ENCODE measurements around the gene MYO7B. TPM values are rescaled to one million over a fixed set of nuclear protein-coding genes. Genes with fewer than 3 reads are reported as not detected.

MYO7B gene
- total RNA-seq, 1 experiment from 2014 or later, result 0.05 TPM

DNA sequence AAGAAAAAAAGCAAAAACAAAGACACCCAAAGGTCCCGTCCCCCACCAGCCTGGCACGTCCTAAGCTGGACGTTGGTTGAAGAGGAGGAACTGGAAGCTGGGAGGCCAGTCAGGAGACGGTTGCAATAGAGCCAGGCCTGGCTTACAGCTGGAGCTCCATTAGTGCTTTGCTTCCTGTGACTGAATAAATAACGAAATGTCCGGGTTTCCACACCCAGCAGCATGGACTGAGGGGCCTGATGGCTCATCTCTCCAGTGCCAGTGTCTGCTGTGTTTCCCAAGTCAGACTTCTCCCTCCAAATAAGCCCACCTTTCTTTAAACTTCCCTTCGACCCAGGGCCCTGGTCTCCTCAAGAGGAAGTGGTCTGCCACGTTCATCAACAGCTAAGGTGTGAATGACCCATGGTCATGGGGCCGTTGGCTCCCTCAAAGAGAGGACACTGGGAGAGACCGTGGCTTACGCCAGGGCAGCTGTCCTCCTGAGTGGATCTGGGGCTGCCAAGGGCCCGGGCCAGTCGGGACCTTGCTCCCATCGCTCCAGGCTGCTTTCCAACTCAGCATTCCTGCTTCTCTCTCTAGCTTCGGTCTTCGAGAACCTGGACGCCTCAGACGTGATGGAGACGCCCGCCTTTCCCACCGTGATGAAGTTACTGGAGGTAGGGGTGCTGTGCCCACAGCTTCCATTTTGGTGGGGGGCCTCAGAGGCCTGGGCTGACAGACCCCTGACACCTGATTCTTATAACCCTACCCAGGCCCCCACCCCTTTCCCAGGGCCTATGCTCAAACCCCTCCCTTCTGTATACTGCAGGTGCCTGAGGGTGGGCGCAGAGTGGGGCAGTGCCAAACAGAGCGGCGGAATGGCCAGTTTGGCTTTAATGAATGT is 44.9 kb downstream of the MYO7B start:
- Mint-ChIP-seq H3K27ac (ENCODE audit: unreplicated experiment) (no peak overlapping the region), H3K27me3 (ENCODE audit: unreplicated experiment) (peaks cover 63% of the 10 kb centered on the region), H3K36me3 (ENCODE audit: insufficient read depth, unreplicated experiment) (no peaks in the 10 kb centered on the region), H3K4me3 (ENCODE audit: low read depth, unreplicated experiment) (no peak overlapping the region), H3K9me3 (ENCODE audit: low read depth, unreplicated experiment) (no peaks in the 10 kb centered on the region), H3K4me1 (ENCODE audit: low read depth, unreplicated experiment) (no peaks in the 10 kb centered on the region)
- CTCF ChIA-PET, result no interaction called here
- intact Hi-C loops (cut with micrococcal nuclease; ENCODE audit: unreplicated experiment), result no loop called here
- TF ChIP-seq, protein P1, sequence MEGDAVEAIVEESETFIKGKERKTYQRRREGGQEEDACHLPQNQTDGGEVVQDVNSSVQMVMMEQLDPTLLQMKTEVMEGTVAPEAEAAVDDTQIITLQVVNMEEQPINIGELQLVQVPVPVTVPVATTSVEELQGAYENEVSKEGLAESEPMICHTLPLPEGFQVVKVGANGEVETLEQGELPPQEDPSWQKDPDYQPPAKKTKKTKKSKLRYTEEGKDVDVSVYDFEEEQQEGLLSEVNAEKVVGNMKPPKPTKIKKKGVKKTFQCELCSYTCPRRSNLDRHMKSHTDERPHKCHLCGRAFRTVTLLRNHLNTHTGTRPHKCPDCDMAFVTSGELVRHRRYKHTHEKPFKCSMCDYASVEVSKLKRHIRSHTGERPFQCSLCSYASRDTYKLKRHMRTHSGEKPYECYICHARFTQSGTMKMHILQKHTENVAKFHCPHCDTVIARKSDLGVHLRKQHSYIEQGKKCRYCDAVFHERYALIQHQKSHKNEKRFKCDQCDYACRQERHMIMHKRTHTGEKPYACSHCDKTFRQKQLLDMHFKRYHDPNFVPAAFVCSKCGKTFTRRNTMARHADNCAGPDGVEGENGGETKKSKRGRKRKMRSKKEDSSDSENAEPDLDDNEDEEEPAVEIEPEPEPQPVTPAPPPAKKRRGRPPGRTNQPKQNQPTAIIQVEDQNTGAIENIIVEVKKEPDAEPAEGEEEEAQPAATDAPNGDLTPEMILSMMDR (IDR thresholded peaks at IDR 0.05; ENCODE audit: unreplicated experiment), result no peak
- no peak for DNase-seq
- no TSS peak for BruUV-seq (replicated peaks)

DNA sequence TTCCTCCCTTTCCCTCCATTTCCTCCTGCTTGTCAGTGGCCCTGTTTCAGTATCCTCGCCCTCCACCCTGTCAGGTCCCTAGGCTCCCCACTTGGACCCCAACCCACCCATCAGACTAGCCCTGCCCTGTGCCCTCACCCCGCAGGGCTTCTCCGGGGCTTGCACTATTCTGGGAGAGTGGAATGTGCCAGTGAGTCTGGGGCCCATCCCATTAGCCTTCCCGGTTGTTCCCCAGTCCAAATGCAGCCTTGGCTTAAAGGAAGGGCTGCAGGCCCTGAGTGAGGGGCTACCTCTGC is 45.5 kb downstream of the MYO7B start:
- H3K4me1 Mint-ChIP-seq (ENCODE audit: low read depth, unreplicated experiment), result no peaks in the 10 kb centered on the region
- DNase-seq, result no peak
- BruUV-seq (replicated peaks), result no TSS peak
- TF ChIP-seq, protein P1 (IDR thresholded peaks at IDR 0.05; ENCODE audit: unreplicated experiment), result no peak
- no peak overlapping the region for H3K27ac Mint-ChIP-seq (ENCODE audit: unreplicated experiment)
- H3K36me3 Mint-ChIP-seq (ENCODE audit: insufficient read depth, unreplicated experiment), result no peaks in the 10 kb centered on the region
- intact Hi-C loops (cut with micrococcal nuclease; ENCODE audit: unreplicated experiment), result no loop called here
- no peak overlapping the region for H3K4me3 Mint-ChIP-seq (ENCODE audit: low read depth, unreplicated experiment)
- CTCF ChIA-PET, result no interaction called here
- H3K9me3 Mint-ChIP-seq (ENCODE audit: low read depth, unreplicated experiment), result no peaks in the 10 kb centered on the region
- H3K27me3 Mint-ChIP-seq (ENCODE audit: unreplicated experiment), result peaks cover 69% of the 10 kb centered on the region

DNA sequence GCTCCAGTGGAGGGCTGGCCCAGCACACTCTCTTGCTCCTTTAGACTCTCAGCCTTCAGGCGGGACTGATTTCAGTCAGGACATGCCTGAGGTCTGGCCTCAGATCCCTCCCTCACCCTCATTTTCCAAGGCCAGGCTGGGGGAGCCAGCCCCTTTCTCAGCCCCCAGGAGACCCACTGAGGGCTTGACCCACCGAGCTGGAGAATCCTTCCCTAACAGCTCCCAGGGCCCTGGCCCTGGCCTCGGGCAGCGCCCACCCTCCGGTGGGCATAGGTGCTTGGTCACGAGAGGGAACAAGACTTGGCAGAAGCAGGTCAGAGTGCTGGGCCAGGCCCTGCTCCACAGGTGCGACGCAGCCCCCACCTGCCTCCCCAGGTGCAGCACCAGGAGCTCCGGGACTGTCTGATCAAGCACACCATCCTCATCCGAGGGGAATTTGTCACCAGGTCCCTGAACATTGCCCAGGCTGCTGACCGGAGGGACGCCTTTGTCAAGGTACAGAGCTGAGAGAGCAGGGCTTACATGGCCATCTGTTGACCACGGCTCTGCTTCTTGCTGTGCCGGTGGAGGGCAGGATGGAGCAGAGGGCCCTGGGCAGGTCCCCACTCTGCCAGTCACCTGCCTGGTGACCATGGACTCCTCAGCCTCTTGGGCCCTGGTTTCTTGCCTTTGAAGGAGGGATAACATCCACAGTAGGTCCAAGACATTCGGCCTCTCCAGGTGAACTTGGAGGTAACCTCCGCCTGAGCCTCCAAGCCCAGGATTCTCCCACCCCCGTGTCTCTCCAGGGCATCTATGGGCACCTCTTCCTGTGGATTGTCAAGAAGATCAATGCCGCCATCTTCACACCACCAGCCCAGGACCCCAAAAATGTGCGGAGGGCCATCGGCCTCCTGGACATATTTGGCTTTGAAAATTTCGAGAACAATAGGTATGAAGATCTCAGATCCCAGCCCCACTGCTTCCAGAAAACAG is 46.3 kb downstream of the MYO7B start:
- TF ChIP-seq, protein P1 (IDR thresholded peaks at IDR 0.05; ENCODE audit: unreplicated experiment), result no peak

DNA sequence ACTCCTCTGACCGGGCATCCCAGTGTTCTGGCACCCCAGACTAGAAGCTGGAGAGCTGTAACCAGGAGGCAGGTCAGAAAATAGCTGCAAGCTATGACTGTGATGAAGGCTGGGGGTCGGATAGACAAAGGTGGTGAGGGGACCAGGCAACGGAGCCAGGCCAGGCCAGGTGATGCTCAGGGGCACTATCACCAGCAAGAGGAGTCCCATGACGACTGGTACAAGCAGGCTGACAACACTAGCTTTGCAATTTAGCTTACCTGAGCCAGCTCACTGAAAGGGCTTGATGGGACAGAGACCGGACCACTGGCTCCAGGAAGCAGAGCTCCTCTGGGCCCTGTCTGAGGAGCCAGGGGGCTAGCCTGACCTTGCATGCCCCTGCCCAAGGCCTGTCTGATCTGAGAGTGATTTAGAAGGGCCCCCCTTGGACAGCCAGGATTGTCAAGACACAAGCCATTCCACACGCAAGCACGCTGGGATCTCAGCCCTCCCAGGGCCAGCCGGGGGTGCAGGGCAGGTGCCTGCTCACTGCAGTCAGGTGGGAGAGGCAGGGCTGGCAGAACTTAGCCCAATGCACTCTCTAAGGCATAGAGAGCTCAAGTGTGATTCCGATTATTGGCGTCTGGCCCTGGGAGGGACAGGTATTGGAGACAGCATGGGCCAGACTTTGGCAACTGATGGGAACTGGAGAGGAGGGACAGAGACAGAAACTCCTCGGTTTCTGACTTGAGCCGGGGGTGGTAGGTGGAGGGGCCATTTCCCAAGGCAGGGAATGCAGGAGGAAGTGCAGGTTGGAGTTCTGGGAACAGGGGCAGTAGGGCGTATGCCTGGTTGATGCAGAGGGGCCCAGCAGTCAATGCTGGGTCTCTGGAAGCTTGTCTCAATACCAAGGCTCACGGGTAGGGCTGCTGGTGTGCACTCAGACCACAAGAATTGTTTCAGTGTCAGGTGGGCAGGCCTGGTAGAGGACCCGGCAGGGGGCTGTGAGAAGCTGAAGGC is 47.7 kb downstream of the MYO7B start:
- Mint-ChIP-seq H3K4me1 (ENCODE audit: low read depth, unreplicated experiment) (no peaks in the 10 kb centered on the region), H3K36me3 (ENCODE audit: insufficient read depth, unreplicated experiment) (no peaks in the 10 kb centered on the region), H3K27ac (ENCODE audit: unreplicated experiment) (no peak overlapping the region), H3K9me3 (ENCODE audit: low read depth, unreplicated experiment) (no peaks in the 10 kb centered on the region), H3K27me3 (ENCODE audit: unreplicated experiment) (peaks cover 71% of the 10 kb centered on the region), H3K4me3 (ENCODE audit: low read depth, unreplicated experiment) (no peak overlapping the region)
- TF ChIP-seq, protein P1 (IDR thresholded peaks at IDR 0.05; ENCODE audit: unreplicated experiment), result no peak
- CTCF ChIA-PET, result interaction anchor here (0.6 kb wide), 1 partner anchor 1090 kb away, joined by 3 read pairs; no protein-coding TSS in a partner anchor
- no peak for DNase-seq
- no TSS peak for BruUV-seq (replicated peaks)
- intact Hi-C loops (cut with micrococcal nuclease; ENCODE audit: unreplicated experiment), result no loop called here

More for the DNA sequence above, 46.3 kb downstream of the MYO7B start:
- DNase-seq, result no peak
- no peak overlapping the region for H3K4me3 Mint-ChIP-seq (ENCODE audit: low read depth, unreplicated experiment)
- no peaks in the 10 kb centered on the region for H3K4me1 Mint-ChIP-seq (ENCODE audit: low read depth, unreplicated experiment)
- peaks cover 75% of the 10 kb centered on the region for H3K27me3 Mint-ChIP-seq (ENCODE audit: unreplicated experiment)
- H3K36me3 Mint-ChIP-seq (ENCODE audit: insufficient read depth, unreplicated experiment), result no peaks in the 10 kb centered on the region
- CTCF ChIA-PET, result no interaction called here
- intact Hi-C loops (cut with micrococcal nuclease; ENCODE audit: unreplicated experiment), result no loop called here
- BruUV-seq (replicated peaks), result no TSS peak
- no peak overlapping the region for H3K27ac Mint-ChIP-seq (ENCODE audit: unreplicated experiment)
- H3K9me3 Mint-ChIP-seq (ENCODE audit: low read depth, unreplicated experiment), result no peaks in the 10 kb centered on the region

Data from Calu3 (cell line).